Kidney tubule cell (primary cell): ENCODE results near the gene PRAMEF11.
A peak's percentile ranks its signal among the peaks of the same experiment; 100 is the strongest.
"Not testable (repeated sequence)": the region's sequence is repeated elsewhere in the genome, so short reads cannot be mapped to it uniquely, and the experiment has no call there.

Source experiments
- DNase-seq: peaks from one replicate; pipeline ENCODE4 v3.0.0-alpha.2; 2018; ENCODE audit warnings: low spot score

Gene PRAMEF11

DNA sequence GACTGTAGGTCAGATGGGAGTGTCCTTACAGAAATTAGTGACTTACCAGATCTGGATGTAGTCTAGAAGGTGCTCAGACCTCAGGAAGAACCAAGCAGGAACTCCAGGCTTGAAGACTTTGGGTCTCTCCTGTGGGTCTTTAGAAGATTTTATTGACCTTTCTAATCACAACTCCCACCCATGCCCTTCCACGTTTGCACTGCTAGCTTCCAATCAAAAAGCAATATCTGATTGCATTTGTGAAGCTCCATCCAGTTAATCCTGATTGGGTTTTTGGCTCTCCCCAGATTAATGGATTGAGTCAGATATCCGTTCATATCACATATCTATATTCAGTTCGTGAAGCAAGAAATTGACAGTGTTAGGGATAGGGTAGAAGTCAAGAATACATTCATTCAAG, at the start of gene PRAMEF11:
Gene PRAMEF11 (minus strand): TSS at position 101 of the 400 bp plus-strand sequence. CDS start 2,621 bp downstream, outside the sequence.
- DNase-seq: not testable (repeated sequence)

DNA sequence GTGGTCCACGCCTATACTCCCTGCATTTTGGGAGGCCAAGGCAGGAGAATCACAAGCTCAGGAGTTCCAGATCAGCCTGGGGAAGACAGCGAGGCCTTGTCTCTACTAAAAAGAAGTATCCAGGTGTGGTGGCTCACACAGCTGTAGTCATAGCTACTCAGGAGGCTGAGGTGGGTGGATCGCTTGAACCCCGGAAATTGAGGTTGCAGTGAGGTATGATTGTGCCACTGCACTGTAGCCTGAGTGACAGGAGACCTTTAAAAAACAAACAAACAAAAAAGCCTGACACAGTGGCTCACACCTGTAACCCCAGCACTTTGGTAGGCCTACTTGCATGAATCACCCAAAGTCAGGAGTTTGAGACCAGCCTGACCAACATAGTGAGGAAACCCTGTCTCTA, 47.2 kb upstream of the PRAMEF11 start:
- not testable (repeated sequence) for DNase-seq

DNA sequence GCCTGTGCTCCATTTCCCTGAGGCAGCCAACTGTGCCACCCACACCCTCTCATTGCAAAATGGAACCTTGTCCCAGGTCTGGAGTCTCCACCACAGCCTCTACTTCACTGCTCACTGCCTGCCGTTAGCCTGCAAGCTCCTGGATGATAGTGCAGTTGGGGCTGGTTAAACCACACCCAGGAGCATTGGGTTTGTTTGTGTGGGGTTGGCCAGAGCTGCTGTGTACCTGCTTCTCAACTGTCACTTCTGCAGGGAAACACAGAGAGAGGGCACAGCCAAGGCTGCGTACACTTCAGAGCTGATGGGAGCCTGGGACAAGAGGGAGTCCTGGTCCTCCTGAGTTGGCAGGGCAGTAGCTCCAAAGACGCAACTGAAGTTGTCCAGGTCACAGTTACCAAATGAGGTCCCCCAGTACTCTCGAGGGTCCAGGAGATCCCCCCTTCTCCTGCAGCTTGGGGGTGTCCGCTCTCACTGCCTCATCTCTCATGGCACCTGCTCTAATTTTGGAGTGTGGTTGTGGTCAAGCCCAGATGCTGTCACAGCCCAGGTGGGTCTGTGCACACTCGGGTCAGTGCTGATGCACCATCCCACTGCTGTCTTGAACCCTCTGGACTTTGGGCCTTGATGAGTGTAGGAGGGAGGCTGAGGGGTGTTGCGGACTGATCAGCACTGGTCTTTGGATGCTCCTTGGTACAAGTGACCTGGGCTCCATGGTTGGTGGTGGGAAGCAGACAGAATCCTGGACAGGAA, 32.1 kb upstream of the PRAMEF11 start:
- not testable (repeated sequence) for DNase-seq

DNA sequence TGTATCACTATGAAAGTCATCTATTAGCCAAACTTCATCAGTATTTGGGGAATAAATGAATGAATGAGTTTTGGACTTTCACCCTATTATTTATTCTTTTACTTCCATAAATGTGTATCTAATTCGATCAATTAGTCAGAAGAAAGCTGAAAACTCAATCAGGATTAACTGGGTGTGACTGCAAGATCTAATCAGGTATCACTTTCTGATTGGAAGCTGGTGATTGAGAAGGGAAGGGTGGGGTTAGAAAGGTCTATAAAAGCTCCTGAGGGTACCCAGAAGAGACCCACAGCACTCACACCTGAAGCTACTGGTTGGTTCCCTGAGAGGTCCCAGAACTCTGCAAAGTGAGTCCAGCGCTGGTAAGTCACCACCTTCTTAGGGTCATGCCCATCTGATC, 25.6 kb upstream of the PRAMEF11 start, which contains the start of gene PRAMEF2:
Gene PRAMEF2 (plus strand): TSS at position 301 of the 400 bp plus-strand sequence. CDS start 1,924 bp downstream, outside the sequence.
- not testable (repeated sequence) for DNase-seq

DNA sequence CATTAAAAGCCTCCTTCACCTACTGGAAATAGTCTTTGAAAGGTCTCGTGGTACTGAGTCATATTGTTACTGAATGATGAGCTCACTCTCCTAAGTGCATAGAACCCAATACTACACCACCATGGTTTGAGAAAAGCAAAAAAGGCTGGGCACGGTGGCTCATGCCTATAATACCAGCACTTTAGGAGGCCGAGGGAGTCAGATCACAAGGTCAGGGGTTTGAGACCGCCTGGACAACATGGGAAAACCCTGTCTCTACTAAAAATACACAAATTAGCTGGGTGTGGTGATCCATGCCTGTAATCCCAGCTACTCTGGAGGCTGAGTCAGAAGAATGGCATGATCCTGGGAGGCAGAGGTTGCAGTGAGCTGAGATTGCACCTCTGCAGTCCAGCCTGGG, 20.6 kb upstream of the PRAMEF11 start:
- DNase-seq: peak; percentile 81

DNA sequence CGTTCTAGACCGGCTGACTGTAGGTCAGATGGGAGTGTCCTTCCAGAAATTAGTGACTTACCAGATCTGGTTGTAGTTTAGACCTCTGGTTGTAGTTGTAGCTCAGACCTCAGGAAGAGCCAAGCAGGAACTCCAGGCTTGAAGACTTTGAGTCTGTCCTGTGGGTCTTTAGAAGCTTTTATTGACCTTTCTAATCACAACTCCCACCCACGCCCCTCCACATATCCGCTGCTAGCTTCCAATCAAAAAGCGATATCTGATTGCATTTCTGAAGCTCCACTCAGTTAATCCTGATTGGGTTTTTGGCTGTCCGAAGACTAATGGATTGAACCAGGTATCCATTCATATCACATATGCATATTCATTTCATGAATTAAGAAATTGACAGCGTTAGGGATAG, 17.4 kb upstream of the PRAMEF11 start, which contains the start of gene HNRNPCL1:
Gene HNRNPCL1 (minus strand): TSS at position 101 of the 400 bp plus-strand sequence. CDS start 431 bp downstream, outside the sequence.
- not testable (repeated sequence) for DNase-seq

DNA sequence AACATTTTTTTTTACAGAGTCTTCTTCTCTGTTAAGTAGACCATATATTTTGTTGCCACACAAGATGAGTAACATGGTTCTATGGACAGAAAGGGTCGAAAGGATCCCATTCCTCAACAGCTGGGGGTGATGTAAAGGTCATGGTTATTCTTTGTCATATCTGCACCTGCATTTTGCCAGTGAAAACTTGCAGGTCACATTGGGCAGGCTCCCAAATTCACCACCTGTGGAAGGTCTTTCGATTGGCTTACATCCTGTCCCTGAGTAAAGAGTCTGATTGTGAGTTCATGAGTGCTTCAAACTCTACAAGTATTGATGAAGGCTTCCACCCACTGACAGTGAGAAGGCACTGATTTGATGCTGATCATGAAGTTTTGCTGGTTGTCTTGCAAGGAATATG, 2.0 kb upstream of the PRAMEF11 start:
- not testable (repeated sequence) for DNase-seq

DNA sequence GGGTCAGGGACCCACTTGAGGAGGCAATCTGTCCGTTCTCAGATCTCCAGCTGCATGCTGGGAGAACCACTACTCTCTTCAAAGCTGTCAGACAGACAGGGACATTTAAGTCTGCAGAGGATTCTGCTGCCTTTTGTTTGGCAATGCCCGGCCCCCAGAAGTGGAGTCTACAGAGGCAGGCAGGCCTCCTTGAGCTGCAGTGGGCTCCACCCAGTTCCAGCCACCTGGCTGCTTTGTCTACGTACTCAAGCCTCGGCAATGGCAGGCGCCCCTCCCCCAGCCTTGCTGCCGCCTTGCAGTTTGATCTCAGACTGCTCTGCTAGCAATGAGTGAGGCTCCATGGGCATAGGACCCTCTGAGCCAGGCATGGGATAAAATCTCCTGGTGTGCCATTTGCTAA, 12.1 kb downstream of the PRAMEF11 start:
- not testable (repeated sequence) for DNase-seq

DNA sequence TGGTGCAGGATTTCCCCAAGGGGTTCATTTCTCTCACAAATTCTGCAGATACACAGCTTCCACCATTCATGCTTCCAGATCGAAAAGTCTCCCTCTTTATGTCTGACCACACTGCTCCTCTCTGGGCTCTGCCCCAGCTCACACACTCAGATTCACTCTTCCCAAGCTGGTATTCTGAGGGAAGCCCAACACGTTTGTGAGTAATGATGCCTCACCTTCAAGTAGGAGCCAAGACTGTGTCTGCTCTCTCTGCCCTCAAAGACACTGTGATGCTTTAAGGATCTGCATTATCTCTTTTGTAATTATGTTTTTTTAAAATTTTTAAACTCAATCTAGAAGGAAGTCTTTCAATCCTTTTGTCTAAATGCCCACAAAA, 19.8 kb downstream of the PRAMEF11 start:
- peak; percentile 19 for DNase-seq

DNA sequence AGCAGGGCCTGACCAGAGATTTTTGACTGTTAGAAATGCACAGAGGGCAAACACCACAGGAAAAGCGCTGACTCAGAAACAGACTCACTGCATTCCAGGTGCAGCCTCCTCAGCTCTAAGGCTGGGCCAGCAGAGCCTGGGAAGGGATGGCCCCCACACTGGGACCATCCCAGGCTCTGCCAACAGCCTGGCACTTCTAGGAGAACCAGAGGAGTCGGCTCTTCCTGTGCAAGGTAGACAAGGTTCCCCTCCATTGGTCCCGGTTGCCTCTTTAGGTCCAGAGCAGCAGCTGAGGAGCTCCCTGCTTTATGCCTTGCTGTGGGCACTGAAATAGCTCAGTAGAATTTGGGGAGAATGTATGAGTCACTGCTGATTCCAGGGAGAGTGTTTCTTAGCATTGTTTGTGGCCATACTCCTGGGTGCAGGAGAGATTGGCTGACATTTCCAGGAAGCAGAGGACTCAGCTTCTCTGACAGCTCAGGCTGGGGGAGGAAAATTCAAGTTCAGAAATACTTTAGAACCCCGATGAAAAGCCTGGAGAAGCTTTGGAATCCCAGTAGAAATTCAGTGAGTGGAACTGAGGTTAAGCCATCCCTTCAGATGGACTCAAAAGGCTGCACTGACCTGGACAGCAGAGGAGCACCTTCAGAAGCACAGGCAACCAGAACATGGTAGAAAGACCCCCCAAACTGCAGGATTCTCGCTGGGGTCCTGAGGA, 20.4 kb downstream of the PRAMEF11 start:
- DNase-seq: peak; percentile 62

DNA sequence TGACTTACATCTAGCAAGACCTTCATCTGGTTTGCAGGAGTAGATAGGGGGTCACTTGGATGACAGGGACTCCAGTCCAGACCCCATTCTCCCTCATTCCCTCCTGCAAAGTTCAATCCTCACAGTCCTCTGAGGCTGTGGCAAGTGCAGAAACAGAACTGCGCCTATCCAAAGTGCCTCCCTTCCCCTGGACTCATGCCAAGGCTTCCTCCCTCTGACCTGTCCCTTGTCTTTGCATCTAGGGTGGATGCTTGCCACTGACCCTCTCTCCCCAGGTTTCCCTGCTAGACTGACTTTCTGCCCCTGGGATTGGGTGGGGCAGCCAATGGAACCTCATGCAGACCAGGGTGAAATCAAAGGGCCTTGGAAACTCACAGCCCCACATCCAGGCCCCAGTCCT, 21.3 kb downstream of the PRAMEF11 start:
- DNase-seq: no peak

DNA sequence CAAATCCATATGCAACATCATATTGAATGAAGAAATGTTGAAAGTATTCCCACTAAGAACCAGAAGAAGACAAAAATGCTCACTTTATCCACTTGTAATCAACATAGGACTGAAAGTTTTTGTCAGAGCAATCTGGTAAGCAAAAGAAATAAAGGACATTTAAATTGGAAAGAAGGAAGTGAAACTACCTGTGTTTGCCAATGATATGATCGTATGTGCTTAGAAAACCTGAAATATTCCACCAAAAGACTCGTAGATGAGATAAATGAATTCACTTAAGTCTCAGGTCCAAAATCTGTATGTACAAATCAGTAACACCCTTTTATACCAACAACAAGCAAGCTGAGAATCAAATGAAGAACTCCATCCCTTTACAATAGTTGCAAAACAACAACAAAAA, 31.5 kb downstream of the PRAMEF11 start:
- no peak for DNase-seq

DNA sequence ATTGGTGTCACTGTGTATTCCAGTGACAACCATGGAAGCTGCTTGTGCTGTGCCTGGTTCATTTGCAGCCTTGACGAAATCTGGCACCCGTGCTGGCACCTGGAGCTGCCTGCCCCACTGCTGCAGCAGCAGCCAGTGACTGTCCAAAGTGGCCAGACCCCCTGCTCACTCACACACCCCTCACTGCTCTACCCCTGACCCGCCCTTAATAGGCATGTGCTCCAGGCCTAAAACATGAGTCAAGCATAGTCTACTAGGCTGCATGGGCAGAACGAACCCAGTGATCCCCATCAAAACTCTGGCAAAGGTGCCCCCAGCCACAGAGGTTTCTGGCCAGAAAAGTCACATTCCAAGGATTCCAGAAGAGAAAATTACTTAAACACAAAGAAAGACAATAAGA, 32.3 kb downstream of the PRAMEF11 start:
- DNase-seq: peak; percentile 31

DNA sequence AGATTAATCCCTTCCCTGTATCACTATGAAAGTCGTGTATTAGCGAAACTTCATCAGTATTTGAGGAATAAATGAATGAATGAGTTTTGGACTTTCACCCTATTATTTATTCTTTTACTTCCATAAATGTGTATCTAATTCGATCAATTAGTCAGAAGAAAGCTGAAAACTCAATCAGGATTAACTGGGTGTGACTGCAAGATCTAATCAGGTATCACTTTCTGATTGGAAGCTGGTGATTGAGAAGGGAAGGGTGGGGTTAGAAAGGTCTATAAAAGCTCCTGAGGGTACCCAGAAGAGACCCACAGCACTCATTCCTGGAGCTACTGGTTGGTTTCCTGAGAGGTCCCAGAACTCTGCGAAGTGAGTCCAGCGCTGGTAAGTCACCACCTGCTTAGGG, 40.1 kb downstream of the PRAMEF11 start, which contains the start of gene PRAMEF1:
Gene PRAMEF1 (plus strand): TSS at position 301 of the 400 bp plus-strand sequence. CDS start 1,831 bp downstream, outside the sequence.
- not testable (repeated sequence) for DNase-seq

DNA sequence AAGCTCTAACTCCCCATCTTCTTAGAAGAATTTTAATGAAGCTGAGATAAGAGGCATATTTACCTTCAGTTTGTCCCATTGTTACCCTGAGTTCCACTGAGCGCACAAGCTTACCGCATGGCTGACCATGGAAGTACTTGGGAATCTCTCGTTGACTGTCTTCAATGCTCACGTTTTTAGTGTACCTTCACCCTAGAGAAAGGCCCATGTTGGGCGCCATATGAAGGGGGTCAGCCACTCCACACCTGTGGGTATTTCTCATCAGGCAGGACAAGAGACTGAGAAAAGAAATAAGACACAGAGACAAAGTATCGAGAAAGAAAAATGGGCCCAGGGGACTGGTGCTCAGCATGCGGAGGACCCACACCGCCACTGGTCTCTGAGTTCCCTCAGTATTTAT, 46.5 kb downstream of the PRAMEF11 start:
- DNase-seq: not testable (repeated sequence)

DNA sequence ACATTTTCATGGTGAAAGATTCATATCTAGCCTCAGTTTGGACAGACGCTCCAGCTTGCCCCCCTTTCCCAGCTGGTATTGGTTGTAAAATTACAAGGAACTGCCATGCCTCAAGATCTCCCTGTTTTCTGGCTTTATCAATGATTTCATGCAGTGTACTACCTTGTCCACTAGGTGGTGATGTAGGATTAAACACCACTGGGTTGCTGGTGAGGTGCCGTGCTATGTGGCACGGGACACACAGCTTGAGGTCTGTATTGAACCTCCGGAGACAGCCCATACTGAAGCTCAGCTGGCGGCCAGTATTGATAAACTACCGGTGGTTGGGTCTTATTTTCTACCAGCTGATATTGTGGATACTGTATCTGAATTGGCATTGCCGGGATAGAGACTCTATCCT, 47.4 kb downstream of the PRAMEF11 start:
- peak; percentile 13 for DNase-seq

DNA sequence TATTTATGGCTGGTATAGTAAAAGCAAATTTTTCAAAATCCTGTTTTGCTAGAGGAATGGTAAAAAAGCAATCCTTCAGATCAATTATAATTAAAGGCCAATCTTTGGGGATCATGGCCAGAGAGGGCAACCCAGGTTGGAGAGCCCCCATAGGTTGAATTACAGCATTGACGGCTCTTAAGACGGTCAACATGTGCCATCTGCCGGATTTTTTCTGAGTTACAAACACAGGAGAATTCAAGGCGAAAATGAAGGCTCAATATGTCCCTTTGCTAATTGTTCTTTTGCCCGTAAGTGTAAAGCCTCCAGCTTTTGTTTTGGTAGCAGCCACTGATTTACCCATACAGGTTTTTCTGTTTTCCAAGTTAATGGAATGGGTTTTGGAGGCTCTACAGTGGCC, 49.7 kb downstream of the PRAMEF11 start:
- not testable (repeated sequence) for DNase-seq

DNA sequence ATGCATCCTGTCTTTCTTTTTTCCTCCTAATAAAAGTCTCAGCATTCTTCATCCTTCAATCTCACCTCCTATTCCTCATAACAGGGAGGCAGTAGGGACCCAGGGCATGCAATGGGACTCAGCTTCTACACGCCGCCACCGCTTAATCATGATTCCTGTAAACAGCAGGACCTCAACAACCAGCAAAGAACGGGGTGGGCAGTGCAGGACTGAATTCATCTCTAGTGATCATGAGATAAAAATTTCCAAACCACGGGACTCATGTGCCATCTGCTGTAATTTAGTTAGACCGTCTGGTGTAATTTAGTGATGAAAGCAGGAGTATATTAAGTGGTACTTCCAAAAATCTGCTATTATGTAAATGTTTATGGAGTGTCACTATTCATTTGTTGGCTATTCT, 52.3 kb downstream of the PRAMEF11 start:
- no peak for DNase-seq

DNA sequence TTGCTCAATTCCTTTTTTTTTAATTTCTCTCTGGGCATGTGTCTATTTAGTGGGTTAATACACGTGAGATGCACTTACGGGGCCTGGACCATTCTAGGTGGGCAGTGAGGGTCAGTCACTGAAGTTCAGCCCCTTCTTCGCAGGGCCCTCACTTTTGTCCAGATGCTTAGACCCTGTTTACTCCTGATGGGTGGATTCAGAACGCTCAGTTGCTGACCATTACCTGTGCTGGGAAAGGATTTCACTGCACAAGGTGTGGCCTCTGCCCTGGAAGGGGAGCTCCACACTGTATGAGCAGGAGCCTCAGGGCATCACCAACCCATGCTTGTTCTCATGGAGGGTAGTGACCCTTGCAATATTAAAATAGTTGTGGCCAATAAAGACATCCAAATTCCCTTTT, 53.1 kb downstream of the PRAMEF11 start:
- no peak for DNase-seq

DNA sequence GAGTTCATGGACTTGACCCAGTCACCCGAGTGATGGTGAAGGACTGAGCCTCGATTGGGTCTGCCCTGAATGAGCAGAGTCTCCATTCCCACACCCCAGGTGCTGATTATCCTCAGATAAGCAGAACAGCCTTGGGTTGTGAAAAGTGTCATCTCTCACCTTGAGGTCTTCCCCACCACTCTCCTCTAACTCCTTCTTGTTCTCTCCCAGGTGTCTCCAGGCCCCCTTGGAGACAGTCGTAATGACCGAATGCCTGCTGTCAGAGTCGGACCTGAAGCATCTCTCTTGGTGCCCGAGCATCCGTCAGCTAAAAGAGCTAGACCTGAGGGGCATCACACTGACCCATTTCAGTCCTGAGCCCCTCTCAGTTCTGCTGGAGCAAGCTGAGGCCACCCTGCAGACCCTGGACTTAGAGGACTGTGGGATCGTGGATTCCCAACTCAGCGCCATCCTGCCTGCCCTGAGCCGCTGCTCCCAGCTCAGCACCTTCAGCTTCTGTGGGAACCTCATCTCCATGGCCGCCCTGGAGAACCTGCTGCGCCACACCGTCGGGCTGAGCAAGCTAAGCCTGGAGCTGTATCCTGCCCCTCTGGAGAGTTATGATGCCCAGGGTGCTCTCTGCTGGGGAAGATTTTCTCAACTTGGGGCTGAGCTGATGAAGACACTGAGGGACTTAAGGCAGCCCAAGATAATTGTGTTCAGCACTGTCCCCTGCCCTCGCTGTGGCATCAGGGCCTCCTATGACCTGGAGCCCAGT, 54.2 kb downstream of the PRAMEF11 start:
- DNase-seq: no peak

DNA sequence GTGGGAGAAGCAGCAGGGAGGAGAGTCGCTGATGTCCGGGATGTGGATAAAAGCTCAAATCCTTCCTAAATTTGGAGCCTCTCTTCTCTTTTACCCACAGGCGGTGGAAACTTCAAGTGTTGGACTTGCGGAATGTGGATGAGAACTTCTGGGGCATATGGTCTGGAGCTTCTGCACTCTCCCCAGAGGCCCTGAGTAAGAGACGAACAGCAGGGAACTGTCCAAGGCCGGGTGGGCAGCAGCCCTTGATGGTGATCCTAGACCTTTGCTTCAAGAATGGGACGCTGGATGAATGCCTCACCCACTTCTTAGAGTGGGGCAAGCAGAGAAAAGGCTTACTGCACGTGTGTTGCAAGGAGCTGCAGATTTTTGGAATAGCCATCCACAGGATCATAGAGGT, 55.8 kb downstream of the PRAMEF11 start:
- no peak for DNase-seq

DNA sequence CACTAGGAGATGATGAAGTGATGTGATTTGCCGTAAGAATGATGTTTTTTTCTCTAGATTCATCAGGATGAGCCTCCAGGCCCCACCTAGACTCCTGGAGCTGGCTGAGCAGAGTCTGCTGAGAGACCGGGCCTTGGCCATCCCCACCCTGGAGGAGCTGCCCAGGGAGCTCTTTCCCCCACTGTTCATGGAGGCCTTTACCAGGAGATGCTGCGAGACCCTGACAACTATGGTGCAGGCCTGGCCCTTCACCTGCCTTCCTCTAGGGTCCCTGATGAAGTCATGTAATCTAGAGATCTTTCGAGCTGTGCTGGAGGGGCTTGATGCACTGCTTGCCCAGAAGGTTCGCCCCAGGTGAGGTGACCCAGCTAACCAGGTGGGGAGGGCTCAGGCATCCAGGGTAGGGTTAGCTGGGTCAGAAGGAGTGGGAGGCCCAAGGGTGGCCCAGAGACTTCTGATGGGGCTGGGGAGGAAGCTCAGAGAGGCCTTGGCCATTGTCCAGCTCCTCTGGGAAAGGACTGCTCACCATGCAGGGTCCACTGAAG, 56.3 kb downstream of the PRAMEF11 start:
- no peak for DNase-seq
